ENCODE data around the gene VPS9D1.
A peak's percentile ranks its signal among the peaks of the same experiment; 100 is the strongest.

The VPS9D1 gene

GRCh38 chr16:89732142-89732917, 11.6 kb upstream of the VPS9D1 start:
- no peak for DNase-seq

GRCh38 chr16:89730610-89731234, 10.0 kb upstream of the VPS9D1 start:
- no peak for DNase-seq

GRCh38 chr16:89729863-89730593, 9.3 kb upstream of the VPS9D1 start:
- no peak for DNase-seq

DNA sequence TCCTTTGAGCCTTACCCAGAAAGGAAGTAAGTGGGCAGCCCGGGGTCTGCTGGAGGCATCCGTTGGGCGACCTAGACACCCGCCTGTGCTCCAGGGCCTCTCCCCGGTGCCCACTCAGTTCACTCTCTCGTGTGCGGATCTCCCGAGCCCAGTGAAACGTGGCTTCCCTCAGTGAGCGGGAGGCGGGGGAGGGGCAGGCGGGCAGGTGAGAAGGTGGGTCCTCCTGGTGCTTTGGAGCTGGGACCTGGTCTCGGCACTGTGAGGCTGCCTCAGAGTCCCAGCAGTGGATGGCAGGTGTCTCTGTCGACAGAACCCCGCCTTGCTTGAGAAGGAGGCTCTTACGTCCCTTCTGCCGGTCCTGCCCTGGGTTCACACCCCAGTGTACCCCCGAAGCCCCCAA, 8.6 kb upstream of the VPS9D1 start:
- no peak for DNase-seq

DNA sequence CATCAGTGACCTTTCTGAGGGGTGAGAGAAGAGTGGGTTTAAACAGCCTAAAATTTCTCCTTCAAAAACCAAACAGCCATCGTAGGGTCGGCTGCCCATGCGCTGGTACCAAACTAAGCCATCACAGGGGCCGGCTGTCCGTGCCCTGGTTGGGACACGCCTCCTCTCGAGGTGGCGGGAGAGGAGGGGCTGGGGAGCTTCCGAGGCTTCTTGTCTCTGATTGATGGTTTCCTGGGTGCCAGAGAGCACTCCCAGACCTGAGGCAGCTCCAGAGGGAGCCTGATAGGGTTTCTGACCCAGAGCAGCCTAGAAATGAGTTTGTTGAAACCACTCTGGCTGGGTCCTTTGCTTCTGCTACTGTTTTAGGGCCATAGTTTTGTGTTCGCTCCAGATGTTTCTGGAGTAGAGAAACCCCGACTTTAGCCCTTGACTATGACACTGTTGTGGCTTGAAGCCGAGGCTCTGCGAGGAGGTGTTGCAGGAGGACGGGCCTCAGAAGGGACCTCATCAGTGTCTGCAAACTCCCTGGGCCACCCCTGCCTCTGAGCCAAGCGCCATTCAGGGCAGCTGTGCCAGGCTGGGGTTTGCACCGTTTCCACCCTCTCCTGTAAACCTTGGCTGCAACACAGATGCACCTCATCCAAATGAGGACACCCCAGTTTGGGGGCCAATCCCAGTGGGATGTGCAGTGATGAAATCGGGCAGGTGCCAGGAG, 6.9 kb upstream of the VPS9D1 start:
- DNase-seq, result no peak

GRCh38 chr16:89723279-89724250, 2.9 kb upstream of the VPS9D1 start:
- no peak for DNase-seq

DNA sequence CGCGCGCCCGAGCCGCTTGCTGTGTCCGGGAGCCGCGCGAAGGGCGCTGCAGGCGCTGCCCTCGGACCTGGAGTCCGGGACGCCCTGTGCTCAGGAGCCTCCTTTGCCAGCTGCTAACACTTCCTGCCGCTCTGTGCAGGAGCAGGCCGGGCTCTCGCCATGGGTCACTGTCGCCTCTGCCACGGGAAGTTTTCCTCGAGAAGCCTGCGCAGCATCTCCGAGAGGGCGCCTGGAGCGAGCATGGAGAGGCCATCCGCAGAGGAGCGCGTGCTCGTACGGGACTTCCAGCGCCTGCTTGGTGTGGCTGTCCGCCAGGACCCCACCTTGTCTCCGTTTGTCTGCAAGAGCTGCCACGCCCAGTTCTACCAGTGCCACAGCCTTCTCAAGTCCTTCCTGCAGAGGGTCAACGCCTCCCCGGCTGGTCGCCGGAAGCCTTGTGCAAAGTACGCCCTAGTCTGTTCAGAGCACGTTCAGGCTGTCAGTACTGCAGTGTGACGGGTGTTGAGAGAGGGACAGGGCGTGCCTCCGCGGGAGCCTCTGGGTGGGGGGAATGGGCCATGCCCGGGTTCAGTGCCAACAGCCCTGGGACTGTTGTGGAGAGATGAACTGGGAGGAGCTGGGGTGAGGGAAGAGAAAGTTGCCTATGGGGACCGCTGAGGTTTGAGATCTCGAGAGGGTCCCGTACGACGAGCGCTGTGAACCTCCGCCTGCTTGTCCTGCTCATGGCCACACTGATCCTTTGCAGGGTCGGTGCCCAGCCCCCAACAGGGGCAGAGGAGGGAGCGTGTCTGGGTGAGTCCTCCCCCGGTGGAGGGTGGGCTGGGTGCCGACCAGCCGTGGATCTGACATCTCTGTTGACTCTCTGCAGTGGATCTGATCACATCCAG, 1.9 kb upstream of the VPS9D1 start:
- DNase-seq, result peak; percentile 86

- peak; percentile 70 for DNase-seq
Measured at GRCh38 chr16:89721546-89722391, 1.1 kb upstream of the VPS9D1 start.

DNA sequence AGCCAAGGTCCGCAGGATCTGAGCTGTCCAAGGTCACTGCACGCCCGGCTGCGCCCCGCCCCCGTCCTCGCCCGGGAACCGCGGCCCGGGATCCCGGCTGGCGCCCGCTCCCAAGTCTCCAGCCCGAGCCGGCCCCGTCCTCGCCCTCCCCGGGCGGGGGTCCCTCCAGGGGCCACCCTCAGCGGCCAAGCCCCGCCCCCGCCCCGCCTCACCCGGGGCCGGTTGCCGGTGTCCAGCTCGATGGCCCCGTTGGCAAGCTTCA, 216 bp downstream of the VPS9D1 start:
- DNase-seq, result no peak

GRCh38 chr16:89717688-89718505, 2.8 kb downstream of the VPS9D1 start:
- no peak for DNase-seq

DNA sequence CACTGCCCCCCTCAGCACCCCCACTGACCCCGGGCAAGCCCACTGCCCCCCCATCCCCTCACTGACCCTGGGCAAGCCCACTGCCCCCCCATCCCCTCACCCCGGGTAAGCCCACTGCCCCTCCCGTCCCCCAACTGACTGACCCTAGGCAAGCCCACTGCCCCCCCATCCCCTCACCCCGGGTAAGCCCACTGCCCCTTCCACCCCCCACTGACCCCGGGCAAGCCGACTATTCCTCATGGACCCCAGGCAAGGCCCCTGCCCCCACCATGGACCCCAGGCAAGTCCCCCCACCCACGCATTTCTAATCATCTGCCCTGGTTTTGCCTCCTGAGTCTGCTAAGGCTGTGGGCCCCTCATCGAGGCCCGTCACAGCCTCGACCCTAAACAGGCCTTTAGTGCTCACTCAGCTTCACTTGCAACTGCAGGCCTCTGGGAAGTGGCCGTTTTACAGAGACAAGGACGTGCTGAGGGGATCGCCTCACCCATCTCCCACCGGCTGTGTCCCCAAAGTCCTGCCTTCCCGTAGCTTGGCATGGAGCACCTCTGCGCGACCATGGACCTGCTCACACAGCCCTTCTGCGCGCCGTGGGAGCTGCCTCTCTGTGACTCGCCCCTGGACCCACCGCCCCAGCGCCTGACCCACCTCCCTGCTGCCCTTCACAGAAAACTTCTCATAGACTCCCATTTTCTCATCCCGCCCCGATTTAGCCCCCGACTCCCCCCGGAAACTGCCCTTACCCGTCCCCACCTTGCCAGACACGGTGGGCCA, 3.6 kb downstream of the VPS9D1 start:
- no peak for DNase-seq

GRCh38 chr16:89716493-89716892, 4.2 kb downstream of the VPS9D1 start:
- no peak for DNase-seq

- DNase-seq, result no peak
Measured at GRCh38 chr16:89712274-89712781, 8.4 kb downstream of the VPS9D1 start.

DNA sequence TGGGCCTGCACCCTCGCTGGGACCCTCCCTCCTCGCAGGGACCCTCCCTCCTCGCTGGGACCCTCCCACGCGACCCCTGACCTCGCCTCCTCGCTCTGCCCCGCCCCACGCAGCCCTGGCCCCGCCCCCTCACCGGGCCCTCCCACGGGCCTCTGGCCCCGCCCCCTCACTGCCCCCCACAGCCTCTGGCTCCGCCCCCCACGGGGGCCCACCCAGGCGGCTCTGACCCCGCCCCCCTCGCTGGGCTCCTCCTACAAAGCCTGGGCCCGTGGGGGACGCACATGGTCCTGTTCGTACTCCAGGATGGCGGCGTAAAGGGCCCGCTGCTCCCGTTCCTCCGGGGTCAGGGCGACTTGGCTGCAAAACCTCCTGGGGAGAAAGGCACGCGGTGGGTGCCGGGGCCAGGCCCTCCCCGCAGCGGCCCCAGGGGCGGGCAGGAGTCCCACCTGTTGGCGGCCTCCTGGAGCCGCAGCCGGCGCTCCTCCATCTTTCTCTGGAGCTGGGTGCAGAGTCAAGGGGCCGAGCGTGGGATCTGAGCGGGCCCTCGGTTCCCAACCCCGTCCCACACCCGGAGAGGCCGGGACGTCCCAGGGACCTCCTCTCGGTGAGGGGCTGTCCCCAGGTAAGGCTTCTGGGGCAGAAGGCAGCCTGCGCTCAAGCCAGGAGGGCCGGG, 9.0 kb downstream of the VPS9D1 start:
- DNase-seq, result peak; percentile 18

DNA sequence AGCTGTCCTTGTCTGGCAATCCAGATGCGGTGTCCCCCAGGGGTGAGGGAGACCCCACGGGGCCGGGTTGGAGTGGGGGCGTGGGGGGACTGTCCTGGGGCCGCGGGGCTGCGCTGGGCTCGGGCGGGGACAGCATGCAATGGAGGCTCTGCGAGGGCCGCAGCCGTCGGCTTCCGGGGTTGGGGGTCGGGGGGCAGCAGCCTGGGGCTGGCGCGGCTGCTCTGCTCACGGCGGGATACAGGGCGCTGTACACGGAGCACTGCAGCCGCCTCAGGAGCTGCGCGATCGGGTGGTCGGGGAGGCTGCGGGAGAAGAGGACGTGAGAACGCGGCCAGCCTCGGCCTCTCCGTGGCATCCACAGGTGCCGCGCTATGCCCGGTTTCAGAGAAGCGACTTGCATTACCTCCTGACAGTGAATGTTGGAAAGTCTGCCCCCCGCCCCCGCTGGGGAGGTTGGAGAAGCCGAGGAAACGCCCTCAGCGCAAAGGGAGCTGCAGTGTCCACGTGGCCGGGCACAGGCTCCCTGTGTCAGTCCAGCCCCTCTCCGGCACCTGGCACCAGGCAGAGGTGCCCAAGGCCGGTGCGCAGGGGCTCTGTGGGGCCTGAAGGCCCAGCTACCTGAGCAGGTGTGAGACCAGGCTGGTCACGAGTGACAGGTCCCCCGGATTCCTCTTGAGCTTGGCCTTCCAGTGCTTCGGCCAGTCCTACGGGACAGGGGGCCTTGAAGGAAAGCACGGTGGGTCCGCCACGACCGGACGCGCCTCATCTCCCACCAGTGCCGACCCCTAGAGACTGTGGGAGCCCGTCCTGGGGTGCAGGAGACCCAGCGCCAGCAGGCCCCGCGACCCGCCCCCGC, 9.8 kb downstream of the VPS9D1 start:
- DNase-seq, result no peak

DNA sequence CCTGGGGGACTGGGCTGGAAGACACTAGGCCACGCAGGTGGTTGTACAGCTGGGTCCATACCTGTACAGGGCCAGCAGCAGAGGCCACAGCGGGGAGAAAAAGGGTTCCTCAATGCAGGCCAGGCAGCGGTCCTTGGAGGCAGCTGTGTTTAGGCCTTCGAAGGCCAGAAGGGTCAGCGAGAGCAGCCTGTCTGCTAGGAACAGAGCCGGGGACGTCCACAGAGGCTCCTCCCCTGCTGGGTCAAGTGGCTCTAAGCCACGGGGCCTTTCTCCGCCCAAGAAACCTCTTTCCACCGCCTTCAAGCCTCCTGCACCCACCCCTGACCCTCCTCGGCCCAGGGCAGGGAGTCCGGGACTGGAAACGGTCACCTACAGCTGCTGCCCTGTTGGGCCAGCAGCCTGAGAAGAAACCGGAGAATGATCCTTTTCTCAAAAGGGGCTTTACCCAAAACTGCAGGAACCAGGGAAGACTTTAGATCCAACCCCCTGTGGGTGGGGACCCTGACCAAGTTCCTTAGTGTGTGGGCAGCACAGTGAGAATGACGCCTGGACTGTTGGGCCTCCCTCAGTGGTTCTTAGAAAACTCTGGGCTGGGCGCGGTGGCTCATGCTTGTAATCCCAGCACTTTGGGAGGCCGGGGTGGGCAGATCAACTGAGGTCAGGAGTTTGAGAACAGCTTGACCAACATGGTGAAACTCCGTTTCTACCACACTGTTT, 10.8 kb downstream of the VPS9D1 start:
- DNase-seq, result no peak

Measured in GF-D8 (cell line).